GM21423 (cell line): Measurements from ENCODE around the gene IMPG1.

Experiments used
- ATAC-seq: cut with Tn5 transposase; IDR thresholded peaks from one replicate; pipeline ENCODE4 v1.9.1; 2021; ENCODE audit warnings: mild to moderate bottlenecking, moderate library complexity; ENCODE audit not compliant: unreplicated experiment

Gene IMPG1

DNA sequence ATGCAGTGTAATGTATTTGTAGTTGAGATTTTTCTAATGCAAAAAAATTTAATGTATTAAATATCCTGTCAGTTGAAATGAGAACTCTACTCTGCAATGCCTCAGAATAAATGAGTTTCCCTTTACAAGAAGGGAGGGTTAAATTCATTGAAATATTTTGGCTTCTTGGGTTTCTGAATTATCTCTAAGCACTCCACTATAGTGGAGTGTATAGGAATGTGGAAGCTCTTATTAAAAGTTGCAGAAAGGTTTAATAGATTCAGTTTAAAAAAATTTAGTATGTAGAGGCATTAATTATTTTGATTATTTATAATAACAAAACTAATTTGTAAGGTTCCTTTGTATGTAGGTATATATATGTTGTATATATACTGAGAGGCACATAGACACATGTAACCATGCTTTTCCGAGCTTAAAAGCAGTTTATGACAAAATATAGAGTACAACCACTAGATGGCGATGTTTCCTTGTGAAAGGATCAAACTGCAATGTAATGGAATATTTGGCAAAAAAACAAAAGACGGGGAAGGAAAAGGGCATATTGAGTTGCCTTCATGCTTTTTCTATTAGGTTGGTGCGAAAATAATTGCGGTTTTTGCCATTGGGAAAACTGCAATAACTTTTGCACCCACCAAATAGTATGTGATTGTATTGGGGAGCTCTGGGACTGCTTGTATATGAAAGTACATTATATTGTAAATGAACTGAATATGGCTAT is 179.2 kb downstream of the IMPG1 start:
- ATAC-seq = peak; percentile 61

DNA sequence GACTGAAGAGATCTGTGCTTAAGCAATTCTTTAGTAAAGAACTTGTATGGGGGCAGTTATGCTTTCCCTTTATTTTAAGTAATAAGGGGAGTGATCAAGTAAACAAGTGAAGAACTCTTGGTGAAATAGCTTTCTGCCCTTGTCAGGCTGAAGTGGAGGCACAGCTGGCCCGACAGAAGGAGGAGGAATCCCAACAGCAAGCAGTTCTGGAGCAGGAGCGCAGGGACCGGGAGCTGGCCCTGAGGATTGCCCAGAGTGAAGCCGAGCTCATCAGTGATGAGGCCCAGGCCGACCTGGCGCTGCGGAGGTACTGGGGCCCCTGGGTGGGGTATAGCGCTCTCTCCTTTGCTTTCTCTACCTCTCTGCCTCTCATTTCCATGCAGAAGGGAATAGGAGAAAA is 180.1 kb downstream of the IMPG1 start:
- ATAC-seq = no peak

DNA sequence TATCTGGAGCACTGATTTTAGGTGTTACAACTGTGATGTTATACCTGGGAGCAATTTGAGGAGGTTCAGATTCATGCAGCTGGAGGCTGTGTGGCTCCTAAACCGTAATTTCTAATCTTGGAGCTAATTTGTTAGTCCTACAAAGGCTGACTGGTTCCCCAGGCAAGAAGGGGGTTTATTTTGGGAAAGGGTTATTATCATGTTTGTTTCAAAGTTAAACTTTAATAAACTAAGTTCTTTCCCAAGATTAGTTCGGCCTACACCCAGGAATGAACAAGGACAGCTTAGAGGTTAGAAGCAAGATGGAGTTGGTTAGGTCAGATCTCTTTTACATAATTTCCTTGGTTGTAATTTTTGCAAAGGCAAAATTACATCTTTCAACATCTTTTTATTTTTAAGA is 187.6 kb downstream of the IMPG1 start:
- ATAC-seq = no peak

DNA sequence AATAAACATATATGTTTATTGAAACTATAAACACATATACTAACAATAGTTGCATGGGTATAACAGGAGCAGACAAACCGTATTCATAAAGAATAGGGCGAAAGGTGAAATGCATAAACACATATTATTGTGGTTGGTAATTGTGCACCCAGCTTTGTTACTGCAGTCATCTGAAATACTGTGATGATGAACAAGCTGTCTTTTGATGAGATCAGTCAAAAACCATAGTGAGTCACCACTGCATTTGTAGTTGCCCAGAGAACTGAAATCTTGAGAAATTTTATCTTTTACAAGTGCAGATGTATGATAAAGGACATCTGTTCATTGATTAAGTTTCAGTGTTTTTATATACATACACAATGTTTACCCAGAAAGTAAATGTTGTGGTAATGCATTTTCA is 189.7 kb downstream of the IMPG1 start:
- ATAC-seq = no peak

DNA sequence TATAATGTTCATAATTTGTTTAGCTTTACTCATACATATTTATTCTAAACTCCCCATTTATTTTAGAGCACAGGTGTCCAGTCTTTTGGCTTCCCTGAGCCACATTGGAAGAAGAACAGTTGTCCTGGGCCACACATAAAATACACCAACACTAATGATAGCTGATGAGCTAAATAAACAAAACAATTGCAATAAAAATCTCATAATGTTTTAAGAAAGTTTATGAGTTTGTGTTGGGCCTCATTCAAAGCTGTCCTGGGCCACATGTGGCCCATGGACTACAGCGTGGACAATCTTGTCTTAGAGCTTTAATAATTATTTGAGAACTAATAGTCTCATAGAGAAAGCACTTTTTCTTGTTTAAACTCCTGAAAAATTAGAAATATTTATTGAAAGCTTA is 192.2 kb downstream of the IMPG1 start:
- no peak for ATAC-seq

DNA sequence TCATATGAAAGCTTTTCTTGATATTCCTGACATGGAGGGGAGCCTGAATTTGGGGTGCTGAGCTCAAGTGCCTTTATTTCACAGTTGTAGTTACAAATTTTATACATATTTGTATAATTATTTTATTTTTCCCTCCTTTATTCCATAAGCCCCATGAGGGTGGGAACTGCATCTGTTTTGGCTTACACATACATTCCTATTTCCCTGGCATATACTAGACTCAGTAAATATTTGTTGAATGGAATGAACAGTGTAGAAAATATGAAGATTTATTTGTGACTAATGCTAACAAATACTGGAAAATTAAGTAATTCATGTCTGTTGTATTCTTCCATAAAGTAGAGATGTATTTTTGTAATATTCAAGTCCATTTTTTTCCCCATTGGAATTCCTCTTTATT is 196.3 kb downstream of the IMPG1 start:
- ATAC-seq = no peak

DNA sequence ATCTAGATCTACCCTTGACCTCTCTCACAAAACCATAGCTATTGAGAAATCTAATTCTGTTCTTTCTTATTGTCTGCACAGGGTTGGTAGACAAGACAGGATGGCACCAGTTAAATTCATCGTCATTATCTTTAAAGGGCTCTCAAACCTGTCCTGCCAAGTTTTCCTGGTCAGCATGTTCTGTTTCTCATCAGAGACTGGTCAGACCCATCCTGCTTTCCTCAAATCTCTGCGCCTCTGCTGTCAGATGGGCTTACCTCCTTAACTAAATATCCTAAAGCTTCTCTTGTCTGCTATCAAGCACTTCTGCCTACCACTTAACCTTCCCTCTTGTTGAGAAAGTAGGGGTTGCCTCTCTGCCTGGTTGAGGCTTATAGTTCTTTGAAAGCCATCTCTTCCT is 198.2 kb downstream of the IMPG1 start:
- no peak for ATAC-seq
